KBM-7 (cell line): ENCODE data around the gene CWC22.
"Not testable (repeated sequence)": the region's sequence is repeated elsewhere in the genome, so short reads cannot be mapped to it uniquely, and the experiment has no call there.

Experiments used
- DNase-seq: peaks from one replicate; pipeline ENCODE4 v3.0.0-alpha.2; 2015
- in situ Hi-C: fragments of 300-500 bp; cut with MboI; formaldehyde crosslinking; loops from 2 replicates; pipeline ENCODE4 v1.14.3; 2020; ENCODE audit warnings: low sequenced_read_pairs, low pct_unique_long_range_greater_than_20kb, mixed read lengths

The CWC22 gene

DNA sequence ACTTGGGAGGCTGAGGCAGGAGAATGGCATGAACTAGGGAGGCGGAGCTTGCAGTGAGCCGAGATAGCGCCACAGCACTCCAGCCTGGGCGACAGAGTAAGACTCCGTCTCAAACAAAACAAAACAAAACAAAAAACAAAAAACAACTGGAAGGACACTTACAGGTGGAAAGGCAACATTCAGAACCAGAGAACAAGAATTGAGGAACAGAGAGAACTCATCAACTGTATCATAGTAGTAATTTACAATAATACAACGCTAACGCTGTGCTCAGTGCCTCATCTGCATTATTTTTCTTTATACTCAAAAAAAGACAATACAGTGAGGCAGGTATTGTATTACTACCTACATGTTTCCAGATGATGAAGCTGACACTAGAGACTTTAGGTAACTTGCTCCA is 1.6 kb downstream of the CWC22 start:
- DNase-seq, in situ Hi-C loops: not testable (repeated sequence)

DNA sequence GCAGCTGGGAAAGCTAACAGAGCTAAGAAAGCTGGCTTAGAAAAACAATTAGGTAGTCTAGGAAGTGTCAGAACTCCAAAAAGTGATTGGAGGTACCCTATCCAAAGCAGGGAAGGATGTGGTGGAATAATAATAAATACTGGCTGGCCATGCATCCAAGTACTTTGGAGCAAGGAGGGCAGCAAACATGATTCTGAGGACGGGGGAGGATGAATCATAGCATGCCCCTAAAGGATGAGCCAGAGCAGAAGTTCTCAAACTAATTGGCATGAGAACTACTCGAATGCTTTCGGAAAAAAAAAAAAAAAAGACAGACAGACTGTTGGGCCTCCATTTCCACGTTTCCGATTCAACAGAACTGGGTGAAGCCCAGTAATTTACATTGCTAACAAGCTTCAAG is 2.4 kb downstream of the CWC22 start:
- no peak for DNase-seq
- in situ Hi-C loops: no loop called here

DNA sequence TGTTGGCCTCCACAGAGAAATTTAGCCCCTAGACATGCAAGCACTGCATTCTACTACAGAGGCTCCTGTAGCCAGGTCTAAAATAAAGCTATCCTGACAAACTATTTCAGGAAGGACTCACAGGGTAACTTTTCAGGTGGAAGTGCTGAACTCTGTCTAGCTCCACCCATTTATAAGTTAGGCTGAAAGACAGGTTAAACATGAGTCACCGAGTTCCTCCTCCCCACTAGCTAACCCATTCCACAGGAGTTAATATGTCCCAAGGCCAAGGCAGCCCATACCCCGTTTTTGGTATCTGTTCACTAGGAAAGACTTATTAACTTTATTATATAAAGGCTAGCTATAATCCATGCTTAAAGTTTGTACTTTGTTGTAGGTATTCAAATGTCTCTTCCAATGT is 3.5 kb downstream of the CWC22 start:
- in situ Hi-C loops: no loop called here
- no peak for DNase-seq

DNA sequence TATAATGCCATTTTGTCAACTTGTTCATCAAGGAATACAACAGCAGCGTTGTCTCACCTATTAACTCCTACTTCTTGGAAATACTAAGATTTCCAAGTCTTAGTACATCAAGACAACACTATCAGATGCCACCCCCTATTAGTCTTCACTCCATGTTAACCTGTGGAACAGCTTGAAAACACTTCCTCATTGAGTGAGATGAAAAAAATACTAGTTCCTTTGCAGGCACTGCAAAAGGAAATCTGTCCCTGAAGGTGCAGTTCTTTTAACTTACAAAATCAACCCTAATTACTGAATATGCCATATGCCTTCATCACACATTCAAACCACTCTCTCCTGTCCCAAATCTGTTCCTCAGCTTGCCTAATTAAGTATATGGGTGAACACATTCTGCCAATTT is 4.0 kb downstream of the CWC22 start:
- in situ Hi-C loops: no loop called here
- DNase-seq: peak; percentile 45

DNA sequence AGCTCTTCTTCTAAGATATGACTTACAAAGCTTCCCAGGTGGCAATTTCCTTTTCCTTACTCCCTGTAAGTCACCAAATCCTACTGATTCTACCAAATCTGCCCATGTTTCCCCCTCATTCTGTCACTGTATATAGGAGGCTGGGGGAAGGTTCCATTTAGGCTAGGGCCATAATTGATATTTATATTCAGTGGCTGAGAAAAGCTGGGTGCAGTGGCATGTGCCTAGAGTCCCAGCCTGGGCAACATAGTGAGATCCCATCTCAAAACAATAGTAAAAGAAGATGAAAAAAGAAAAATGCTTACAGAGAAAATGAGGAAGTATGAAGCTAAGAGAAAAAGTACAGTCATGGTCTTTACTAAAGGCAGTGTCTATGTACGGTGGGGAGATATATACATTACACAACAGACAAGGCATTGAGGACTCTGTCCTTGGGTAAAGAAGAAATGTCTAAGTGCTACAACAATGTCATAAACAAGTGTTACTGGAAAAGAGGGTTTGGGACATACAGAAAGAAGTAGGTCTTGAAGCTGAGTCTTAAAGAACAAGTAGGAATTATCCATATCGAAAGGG is 4.8 kb downstream of the CWC22 start:
- peak; percentile 49 for DNase-seq
- in situ Hi-C loops: no loop called here

DNA sequence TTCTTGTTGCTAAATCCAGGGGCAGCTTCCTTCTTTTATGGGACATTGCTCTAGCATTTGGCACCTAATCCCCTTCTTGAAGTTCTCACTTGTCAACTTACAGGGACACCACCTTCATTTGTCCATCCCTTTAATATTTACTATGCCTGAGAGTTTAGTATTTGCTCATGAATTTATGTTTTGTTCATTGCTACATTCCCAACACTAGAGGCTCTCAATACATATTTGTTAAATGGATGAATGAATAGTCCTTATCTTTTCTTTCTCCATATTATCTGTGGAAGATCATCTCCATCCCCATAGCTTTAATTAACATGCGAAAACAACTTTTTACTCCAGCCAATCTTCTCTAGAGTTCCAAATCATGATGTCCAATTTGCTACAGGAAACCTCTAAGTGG is 5.4 kb downstream of the CWC22 start:
- in situ Hi-C loops: no loop called here
- DNase-seq: no peak

DNA sequence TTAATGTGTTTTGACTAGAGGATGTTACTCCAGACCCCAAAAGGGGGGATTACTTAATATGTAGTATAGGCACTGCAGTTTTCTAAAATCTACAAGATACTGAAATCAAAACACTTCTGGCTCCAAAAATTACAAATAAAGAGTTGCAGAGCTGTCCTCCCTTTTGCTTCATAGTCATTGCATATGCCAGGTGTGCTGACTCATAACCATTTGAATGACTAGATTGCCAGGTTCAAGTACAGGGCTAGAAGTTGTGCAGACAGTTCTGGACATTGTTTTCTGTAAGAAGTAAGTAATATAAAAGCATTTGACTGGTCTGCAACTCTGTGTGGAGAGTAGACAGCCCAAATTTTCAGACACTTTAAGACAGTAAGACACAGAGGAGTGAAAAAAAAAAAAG is 6.7 kb downstream of the CWC22 start:
- DNase-seq: no peak
- in situ Hi-C loops: no loop called here

DNA sequence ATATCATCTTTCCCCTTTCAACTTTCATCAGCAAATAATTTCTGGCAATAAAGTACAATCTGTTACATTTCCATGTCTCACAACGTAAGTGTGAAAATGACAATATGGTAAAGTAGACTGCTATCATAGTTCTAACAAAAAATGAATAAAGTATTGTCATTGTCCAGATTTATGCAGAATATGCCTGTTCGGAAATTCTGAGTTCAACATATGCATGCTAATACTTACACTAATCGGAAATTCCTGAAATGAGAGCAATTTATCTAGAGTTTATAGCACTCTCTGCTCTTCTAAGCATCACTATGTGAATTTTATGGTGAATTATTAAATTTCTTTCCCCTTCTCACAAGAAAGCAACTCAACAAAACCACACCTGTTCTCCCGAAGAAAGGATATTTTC is 8.1 kb downstream of the CWC22 start:
- in situ Hi-C loops: no loop called here
- DNase-seq: no peak

DNA sequence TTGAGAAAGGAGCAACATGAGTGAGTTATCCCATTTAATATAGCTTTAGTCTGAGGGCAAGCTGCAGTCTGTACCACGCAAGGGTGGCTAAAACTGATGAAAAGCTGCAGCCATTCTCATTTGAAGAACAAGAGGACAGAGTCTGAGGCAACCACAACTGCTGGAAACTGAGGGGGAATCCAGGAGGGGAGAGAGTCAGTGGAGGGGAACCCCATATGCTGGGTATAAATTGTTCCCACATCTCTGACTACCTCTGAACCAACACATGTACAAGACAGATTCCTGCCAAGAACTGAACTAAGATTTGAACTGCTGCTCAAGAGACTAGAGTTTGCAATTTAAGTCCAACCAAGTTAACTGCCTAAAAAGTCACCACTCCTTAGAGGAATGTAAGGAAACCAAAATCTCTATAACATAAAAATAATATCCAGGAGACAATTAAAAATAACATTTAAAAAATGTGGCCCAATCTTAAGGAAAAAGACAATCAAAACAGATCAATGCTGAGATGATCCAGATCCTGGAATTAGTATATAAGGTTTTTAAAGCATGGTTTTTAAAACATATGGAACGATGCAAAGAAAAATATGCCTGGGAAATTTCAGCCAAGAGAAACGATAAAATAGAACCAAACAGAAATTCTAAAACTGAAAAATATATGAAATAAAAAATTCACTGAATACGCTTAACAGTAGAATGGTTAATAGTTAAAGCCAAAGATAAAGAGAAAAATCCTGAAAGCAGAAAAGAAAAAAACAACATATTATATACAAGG is 11.2 kb downstream of the CWC22 start:
- in situ Hi-C loops: no loop called here
- no peak for DNase-seq

DNA sequence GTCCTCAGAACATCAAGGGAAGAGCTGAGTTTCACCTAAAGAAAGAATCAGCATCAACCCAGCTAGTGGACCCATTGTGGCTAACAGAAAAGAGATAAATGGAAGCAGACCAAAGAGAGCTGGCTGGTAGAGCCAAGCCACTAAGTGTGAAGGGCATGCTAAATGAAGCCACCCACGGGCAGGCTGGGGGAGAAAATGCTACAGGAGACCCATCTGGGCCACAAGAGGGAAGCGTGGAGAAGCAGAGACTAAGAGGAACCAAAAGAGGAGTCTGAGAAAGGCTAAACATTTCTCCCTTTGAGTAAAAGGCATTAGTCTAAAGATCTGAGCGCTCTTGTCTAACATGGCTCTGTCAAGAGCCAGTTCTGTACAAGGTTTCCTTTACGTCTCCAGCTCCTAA is 15.8 kb downstream of the CWC22 start:
- peak; percentile 54 for DNase-seq
- in situ Hi-C loops: no loop called here

DNA sequence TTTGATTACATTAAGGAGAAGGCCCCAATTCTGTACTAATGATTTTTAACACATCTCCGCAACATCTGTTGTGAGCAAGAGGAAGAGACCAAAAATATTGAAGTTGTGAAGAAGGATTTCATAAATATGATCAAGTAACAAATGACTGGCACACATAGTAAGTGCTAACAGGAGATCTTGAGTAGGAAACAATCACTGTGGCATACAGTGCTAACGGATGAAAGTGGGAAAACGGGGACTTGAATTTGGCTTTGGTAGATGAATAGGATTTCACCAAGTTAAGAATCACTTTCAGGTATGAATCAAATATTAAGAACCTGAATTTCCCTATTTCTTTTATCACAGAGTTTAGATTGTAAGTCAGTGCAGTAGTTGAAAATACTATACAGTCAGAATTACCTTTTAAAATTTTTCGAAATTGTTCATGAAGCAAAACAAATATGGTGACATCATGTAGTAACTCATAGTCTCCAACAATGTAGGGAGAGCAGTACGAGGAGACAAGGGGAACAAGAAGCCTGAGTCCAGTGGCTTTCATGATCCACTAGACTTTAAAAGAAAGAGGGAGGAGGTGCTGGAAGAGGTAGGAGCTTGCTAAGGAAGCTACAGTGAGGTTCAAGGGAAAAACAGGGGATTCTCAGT is 16.3 kb downstream of the CWC22 start:
- no peak for DNase-seq
- in situ Hi-C loops: no loop called here

DNA sequence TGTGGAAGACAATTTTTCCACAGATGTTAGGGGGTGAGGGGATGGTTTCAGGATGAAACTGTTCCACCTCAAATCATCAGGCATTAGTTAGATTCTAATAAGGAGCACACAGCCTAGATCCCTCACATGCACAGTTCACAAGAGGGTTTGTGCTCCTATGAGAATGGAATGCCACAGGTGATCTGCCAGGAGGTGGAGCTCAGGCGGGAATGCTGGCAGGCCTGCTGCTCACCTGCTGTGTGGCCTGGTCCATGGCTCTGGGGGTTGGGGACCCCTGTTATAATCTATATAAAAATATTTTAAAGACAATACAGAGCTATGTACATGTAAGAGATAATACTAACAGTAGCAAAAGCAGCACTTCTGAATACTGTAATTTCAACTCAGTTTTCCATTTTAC is 19.2 kb downstream of the CWC22 start:
- DNase-seq: no peak
- in situ Hi-C loops: no loop called here

DNA sequence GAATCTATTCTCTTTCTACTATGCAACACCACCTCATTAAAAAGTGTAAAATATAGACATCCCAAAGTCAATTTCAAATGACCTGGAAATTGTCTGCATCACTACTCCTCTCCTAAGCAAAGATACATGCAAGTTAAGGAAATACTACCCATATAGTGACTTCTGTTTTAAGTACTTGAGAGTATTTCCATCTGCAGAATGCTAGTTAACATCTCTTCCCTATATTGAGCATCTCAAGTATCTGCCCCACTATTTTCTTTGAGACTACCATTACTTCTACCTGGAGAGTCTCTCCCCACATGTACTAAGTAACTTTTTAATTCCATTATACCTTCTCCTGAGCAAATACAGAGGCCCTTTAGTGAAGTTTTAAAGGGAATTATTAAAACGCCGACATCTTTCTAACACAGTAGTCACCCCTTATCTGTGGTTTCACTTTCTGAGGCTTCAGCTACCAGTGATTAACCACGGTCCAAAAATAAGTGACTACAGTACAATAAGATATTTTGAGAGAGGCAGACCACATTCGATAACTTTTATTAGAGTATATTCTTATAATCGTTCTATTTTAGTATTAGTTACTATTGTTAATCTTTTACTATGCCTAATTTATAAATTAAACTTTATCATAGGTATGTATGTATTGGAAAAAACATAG is 21.8 kb downstream of the CWC22 start:
- no peak for DNase-seq
- in situ Hi-C loops: no loop called here

DNA sequence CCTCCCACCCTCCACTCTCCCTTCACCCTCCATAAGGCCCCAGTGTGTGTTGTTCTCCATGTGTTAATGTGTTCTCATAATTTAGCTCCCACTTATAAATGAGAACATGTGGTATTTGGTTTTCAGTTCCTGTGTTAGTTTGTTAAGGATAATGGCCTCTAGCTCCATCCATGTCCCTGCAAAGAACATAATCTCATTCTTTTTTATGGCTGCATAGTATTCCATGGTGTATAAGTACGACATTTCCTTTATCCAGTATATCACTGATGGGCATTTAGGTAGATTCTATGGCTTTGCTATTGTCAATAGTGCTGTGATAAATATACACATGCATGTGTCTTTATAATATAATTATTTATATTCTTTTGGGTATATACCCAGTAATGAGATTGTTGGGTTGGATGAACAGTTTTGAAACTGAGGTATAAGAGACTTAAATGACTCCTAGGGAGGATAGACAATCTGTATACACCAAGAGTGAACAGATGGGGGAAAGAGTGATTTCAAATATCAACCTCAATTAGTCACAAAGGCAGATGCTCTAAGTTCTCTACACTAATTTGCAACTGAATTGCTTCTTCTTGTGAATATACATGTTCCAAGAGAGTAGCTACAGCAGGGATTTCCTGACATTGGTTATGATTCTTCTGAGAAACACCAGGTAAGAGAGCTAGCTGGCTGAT is 23.7 kb downstream of the CWC22 start:
- in situ Hi-C loops: no loop called here
- DNase-seq: no peak

DNA sequence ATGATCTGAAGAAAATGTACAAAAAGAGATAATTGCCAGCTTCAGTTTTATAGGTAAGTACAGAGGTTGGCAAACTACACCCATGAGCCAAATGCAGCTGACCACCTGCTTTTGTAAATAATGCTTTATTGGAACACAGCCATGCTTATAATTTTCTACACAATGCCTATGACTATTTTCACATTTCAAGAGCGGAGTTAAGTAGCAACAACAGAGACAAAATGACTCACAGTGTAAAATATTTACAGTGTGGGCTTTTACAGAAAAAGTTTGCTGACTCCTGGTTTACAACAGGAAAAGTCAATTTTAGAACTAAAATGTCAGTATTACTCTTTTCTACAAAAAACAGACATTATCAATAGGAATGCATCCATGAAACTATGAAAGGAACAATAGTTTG is 26.0 kb downstream of the CWC22 start:
- in situ Hi-C loops: no loop called here
- no peak for DNase-seq

DNA sequence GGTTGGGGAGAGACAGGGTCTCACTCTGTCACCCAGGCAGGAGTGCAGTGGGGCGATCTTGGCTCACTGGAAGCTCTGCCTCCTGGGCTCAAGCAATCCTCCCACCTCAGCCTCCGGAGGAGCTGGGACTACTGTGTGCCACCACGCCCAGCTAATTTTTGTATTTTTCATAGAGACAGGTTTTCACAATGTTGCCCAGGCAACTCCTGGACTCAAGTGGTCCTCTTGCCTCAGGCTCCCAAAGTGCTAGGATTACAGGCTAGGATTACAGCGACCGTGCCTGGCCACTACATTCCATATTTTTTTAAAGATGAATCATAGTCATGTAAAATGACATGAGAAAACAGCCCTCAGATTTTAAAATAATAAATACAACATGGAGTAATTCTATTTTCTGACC is 32.3 kb downstream of the CWC22 start:
- in situ Hi-C loops: no loop called here
- DNase-seq: no peak

DNA sequence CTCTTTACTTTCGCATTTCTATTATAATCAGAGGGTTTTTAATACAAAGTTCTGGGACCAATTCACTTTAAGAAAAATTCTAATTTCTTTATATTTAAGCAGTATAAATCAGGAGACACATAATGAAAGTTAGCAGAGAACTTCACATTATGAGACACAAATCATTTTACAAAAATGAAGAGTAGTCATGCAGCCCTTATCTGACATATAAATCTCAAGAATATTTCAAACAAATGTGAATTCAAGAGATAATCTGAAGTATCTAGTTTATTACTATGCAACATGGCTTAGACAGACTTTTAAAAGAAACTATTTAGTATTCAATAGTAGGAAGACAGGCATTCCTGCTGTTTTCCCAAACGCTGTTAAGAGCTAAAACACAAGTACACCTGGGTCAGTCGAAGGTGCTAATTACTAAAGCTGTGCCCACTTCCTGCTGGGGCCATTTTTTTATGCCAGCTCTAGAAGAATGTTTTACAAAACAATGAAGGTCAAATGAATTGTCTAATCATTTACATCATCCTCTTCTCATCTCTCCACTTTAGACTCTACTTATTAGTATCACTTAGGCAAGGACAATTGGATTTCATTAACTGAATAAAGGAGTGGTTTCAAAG is 40.2 kb downstream of the CWC22 start:
- in situ Hi-C loops: no loop called here
- DNase-seq: no peak

DNA sequence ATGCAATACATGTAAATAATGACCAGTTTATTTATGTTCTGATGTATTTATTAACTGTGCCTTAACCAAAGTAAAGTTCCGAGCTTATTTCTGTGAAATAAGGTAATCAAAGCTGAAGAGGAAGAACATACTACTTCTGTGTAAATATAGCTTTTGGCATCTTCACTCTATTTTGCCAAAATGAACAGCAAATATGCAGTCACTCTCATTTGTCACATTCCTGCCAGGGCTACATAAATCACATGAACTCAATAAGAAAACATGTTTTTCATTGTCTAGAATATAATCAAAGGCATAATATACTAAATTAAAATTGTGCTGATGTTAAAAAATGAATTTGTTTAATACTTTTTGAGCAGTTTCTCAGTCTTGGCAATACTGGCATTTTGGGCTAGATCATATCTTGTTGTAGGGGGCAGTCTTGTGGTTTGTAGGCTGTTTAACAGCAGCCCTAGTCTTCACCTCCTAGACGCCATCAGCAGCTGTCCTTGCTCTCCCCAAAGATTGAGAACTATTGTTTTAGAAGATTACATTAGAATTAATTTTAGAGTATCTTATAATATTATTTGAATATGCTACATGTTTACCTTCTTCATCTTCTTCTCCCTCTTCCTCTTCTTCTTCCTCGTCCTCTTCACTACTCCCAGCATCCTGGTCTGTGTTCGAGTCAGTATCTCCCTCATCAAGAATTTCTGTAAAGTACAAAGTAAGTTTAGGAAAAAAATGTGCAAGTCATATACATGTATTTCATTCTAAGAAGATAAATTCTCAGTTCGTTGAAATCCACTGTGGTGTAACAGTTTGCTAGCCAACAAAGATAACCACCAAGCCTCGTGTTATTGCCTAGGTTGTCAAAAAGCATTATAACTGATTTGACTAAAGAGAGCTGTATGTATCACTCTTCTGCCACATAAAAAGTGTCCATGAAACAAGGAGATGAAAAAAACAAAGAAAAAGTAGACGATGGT is 41.5 kb downstream of the CWC22 start:
- in situ Hi-C loops: no loop called here
- DNase-seq: no peak
